ENCODE results near the gene WDFY1.

WDFY1 gene

GRCh38 chr2:223930103-223930976 is 14.8 kb downstream of the WDFY1 start:
- DNase-seq = peak; percentile 63 to 75

GRCh38 chr2:223929571-223930102 is 15.5 kb downstream of the WDFY1 start:
- DNase-seq = peak; percentile 33 to 36

GRCh38 chr2:223928113-223929006 is 16.8 kb downstream of the WDFY1 start:
- no peak for DNase-seq

GRCh38 chr2:223925106-223925505 is 20.0 kb downstream of the WDFY1 start:
- DNase-seq = peak; percentile 41 to 46

GRCh38 chr2:223923976-223924375 is 21.2 kb downstream of the WDFY1 start:
- no peak for DNase-seq

GRCh38 chr2:223922308-223922707 is 22.8 kb downstream of the WDFY1 start:
- no peak for DNase-seq

GRCh38 chr2:223921204-223921603 is 23.9 kb downstream of the WDFY1 start:
- no peak for DNase-seq

- no peak for DNase-seq
Observed at GRCh38 chr2:223920109-223920508, 25.0 kb downstream of the WDFY1 start.

GRCh38 chr2:223918671-223919134 is 26.4 kb downstream of the WDFY1 start:
- DNase-seq = peak; percentile 82 to 84

- DNase-seq = no peak
Observed at GRCh38 chr2:223916181-223916920, 28.8 kb downstream of the WDFY1 start.

GRCh38 chr2:223915071-223915470 is 30.1 kb downstream of the WDFY1 start:
- DNase-seq = peak; percentile 66 to 88

GRCh38 chr2:223914324-223914723 is 30.8 kb downstream of the WDFY1 start:
- peak; percentile 32 to 45 for DNase-seq

- peak in 1 of 2 donors; percentile 47 for DNase-seq
Observed at GRCh38 chr2:223909001-223909741, 36.0 kb downstream of the WDFY1 start.

- no peak for DNase-seq
Observed at GRCh38 chr2:223908304-223908998, 36.7 kb downstream of the WDFY1 start.

GRCh38 chr2:223905996-223906395 is 39.1 kb downstream of the WDFY1 start:
- DNase-seq = no peak

GRCh38 chr2:223901854-223902253 is 43.3 kb downstream of the WDFY1 start:
- peak in 1 of 2 donors; percentile 20 for DNase-seq

GRCh38 chr2:223901311-223901710 is 43.8 kb downstream of the WDFY1 start:
- DNase-seq = no peak

GRCh38 chr2:223900531-223900930 is 44.6 kb downstream of the WDFY1 start:
- DNase-seq = no peak

GRCh38 chr2:223900066-223900465 is 45.1 kb downstream of the WDFY1 start:
- no peak for DNase-seq

GRCh38 chr2:223897669-223898330 is 47.3 kb downstream of the WDFY1 start:
- DNase-seq = peak in 1 of 2 donors; percentile 28
